ENCODE measurements around the gene PLCZ1.
"Not testable (repeated sequence)": the region's sequence is repeated elsewhere in the genome, so short reads cannot be mapped to it uniquely, and the experiment has no call there.

Gene PLCZ1

GRCh38 chr12:18703911-18704310 lies 33.9 kb downstream of the PLCZ1 start:
- no peak for DNase-seq (ENCODE audit: low read depth in 3 of 3, low spot score in 1 of 3)

GRCh38 chr12:18703321-18703720 lies 34.5 kb downstream of the PLCZ1 start:
- DNase-seq (ENCODE audit: low read depth in 3 of 3, low spot score in 1 of 3) = no peak

GRCh38 chr12:18700271-18700670 lies 37.5 kb downstream of the PLCZ1 start:
- DNase-seq (ENCODE audit: low read depth in 3 of 3, low spot score in 1 of 3) = no peak

- DNase-seq (ENCODE audit: low read depth in 3 of 3, low spot score in 1 of 3) = no peak
Observed at GRCh38 chr12:18696971-18697602, 40.7 kb downstream of the PLCZ1 start.

GRCh38 chr12:18693986-18694385 lies 43.8 kb downstream of the PLCZ1 start:
- not testable (repeated sequence) for DNase-seq (ENCODE audit: low read depth in 3 of 3, low spot score in 1 of 3)

- DNase-seq (ENCODE audit: low read depth in 3 of 3, low spot score in 1 of 3) = no peak
Observed at GRCh38 chr12:18690653-18691052, 47.2 kb downstream of the PLCZ1 start.

GRCh38 chr12:18689771-18690170 lies 48.0 kb downstream of the PLCZ1 start:
- DNase-seq (ENCODE audit: low read depth in 3 of 3, low spot score in 1 of 3) = no peak

GRCh38 chr12:18684430-18684829 lies 53.4 kb downstream of the PLCZ1 start:
- DNase-seq (ENCODE audit: low read depth in 3 of 3, low spot score in 1 of 3) = no peak

GRCh38 chr12:18683327-18684013 lies 54.3 kb downstream of the PLCZ1 start:
- no peak for DNase-seq (ENCODE audit: low read depth in 3 of 3, low spot score in 1 of 3)

GRCh38 chr12:18681818-18682217 lies 56.0 kb downstream of the PLCZ1 start:
- DNase-seq (ENCODE audit: low read depth in 3 of 3, low spot score in 1 of 3) = no peak

GRCh38 chr12:18676996-18677588 lies 60.7 kb downstream of the PLCZ1 start:
- DNase-seq (ENCODE audit: low read depth in 3 of 3, low spot score in 1 of 3) = no peak

- no peak for DNase-seq (ENCODE audit: low read depth in 3 of 3, low spot score in 1 of 3)
Observed at GRCh38 chr12:18676141-18676540, 61.7 kb downstream of the PLCZ1 start.

GRCh38 chr12:18658829-18659228 lies 79.0 kb downstream of the PLCZ1 start:
- no peak for DNase-seq (ENCODE audit: low read depth in 3 of 3, low spot score in 1 of 3)

GRCh38 chr12:18658179-18658578 lies 79.6 kb downstream of the PLCZ1 start:
- DNase-seq (ENCODE audit: low read depth in 3 of 3, low spot score in 1 of 3) = no peak

- DNase-seq (ENCODE audit: low read depth in 3 of 3, low spot score in 1 of 3) = no peak
Observed at GRCh38 chr12:18655351-18655750, 82.5 kb downstream of the PLCZ1 start.

- no peak for DNase-seq (ENCODE audit: low read depth in 3 of 3, low spot score in 1 of 3)
Observed at GRCh38 chr12:18653465-18653864, 84.3 kb downstream of the PLCZ1 start.

GRCh38 chr12:18652596-18652995 lies 85.2 kb downstream of the PLCZ1 start:
- no peak for DNase-seq (ENCODE audit: low read depth in 3 of 3, low spot score in 1 of 3)

- DNase-seq (ENCODE audit: low read depth in 3 of 3, low spot score in 1 of 3) = no peak
Observed at GRCh38 chr12:18651525-18651924, 86.3 kb downstream of the PLCZ1 start.

- no peak for DNase-seq (ENCODE audit: low read depth in 3 of 3, low spot score in 1 of 3)
Observed at GRCh38 chr12:18646286-18646890, 91.4 kb downstream of the PLCZ1 start.

- no peak for DNase-seq (ENCODE audit: low read depth in 3 of 3, low spot score in 1 of 3)
Observed at GRCh38 chr12:18644564-18644963, 93.2 kb downstream of the PLCZ1 start.

GRCh38 chr12:18643681-18644080 lies 94.1 kb downstream of the PLCZ1 start:
- no peak for DNase-seq (ENCODE audit: low read depth in 3 of 3, low spot score in 1 of 3)

GRCh38 chr12:18640321-18640955 lies 97.4 kb downstream of the PLCZ1 start:
- DNase-seq (ENCODE audit: low read depth in 3 of 3, low spot score in 1 of 3) = no peak
